Activated CD4-positive, alpha-beta memory T cell treated with anti-CD3 and anti-CD28 coated beads for 36 hours (primary cell): ENCODE results near the gene PLAAT4. TPM values are rescaled to one million over a fixed set of nuclear protein-coding genes. Genes with fewer than 3 reads are reported as not detected.
A peak's percentile ranks its signal among the peaks of the same experiment; 100 is the strongest.
"Not testable (repeated sequence)": the region's sequence is repeated elsewhere in the genome, so short reads cannot be mapped to it uniquely, and the experiment has no call there.

Experiments
- CTCF ChIA-PET: fragments of 350-600 bp; sonication (Branson Sonifier 250); formaldehyde crosslinking; loops from one replicate; lab custom pipeline; 2021; ENCODE audit warnings: antibody characterized with exemption, inconsistent platforms; lab: Charles Lee
- POLR2A ChIA-PET: fragments of 350-600 bp; sonication (Branson Sonifier 250); formaldehyde crosslinking; loops from one replicate; lab custom pipeline; 2021; ENCODE audit warnings: antibody characterized with exemption; lab: Charles Lee
- DNase-seq: peaks from one replicate; pipeline ENCODE4 v3.0.0-alpha.2; 2020
- H3K27ac Mint-ChIP-seq: one replicate; pipeline ENCODE4 v1.8.0; 2021; ENCODE audit warnings: mixed read lengths
- H3K27me3 Mint-ChIP-seq: one replicate; pipeline ENCODE4 v1.8.0; 2021; ENCODE audit warnings: mixed read lengths
- H3K36me3 Mint-ChIP-seq: one replicate; pipeline ENCODE4 v1.8.0; 2021; ENCODE audit warnings: mixed read lengths
- H3K4me1 Mint-ChIP-seq: one replicate; pipeline ENCODE4 v1.8.0; 2021; ENCODE audit warnings: low read depth, mixed read lengths
- H3K4me3 Mint-ChIP-seq: one replicate; pipeline ENCODE4 v1.8.0; 2021; ENCODE audit warnings: mild to moderate bottlenecking, mixed read lengths
- H3K9me3 Mint-ChIP-seq: one replicate; pipeline ENCODE4 v1.8.0; 2021; ENCODE audit warnings: mixed read lengths
- intact Hi-C: fragments of 100-400 bp; cut with micrococcal nuclease; formaldehyde crosslinking; loops from one replicate; pipeline ENCODE4 v1.15.1; 2023
- total RNA-seq, 2 experiments: library from RNA; stranded (reverse); gene quantifications; one replicate each; pipeline ENCODE4 v1.2.3, GENCODE V29; 2021

The PLAAT4 gene
- total RNA-seq, 2 experiments from 2014 or later = 35.7 to 36.3 TPM

DNA sequence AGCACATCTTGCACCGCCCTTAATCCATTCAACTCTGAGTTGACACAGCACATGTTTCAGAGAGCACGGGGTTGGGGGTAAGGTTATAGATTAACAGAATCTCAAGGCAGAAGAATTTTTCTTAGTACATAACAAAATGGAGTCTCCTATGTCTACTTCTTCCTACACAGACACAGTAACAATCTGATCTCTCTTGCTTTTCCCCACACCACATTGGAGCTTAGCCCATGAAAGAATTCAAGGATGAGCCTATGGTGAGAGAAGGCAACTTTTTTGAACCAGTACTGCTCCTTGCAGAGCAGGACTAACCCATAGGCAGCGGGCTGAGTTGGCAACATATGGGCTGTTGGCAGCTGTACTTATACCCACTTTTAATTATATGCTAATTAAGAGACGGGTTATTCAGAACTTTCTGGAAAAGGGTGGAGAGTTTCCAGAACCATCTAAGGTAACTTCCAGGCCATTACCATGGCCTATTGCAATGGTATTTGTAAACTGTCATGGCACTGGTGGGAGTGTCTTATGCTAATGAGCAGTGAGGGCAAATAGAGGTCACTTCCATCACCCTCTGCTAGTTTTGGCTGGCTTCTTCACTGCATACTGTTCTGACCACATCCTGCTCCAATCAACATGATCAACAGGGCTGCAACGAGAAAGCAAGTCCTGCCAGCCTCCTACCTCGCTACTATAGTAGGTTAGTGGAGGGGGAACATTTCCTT, 5.4 kb upstream of the PLAAT4 start:
- peak overlapping the region; percentile 40 for H3K4me3 Mint-ChIP-seq
- peak; percentile 76 for DNase-seq

DNA sequence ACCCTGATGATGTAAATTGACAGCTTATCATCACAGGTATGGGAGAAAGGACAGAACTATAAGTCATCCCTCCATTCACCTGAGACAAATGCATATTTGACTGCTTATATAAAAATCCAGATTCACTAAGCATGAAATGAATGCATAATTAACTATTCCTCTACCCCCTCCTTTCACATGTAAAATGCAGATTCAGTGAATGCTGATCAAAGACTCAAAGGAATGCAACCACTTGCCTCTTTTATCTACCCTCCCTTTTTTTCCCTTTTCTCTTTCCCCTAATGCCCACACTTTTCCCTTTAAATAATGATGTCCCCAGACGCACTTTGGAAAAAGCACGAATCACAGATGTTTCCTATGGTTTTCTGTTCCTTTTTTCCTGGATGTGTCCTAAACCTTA, 4.5 kb upstream of the PLAAT4 start:
- Mint-ChIP-seq H3K4me3 (no peak overlapping the region), H3K9me3 (no peaks in the 10 kb centered on the region), H3K4me1 (peaks cover 74% of the 10 kb centered on the region), H3K27me3 (no peaks in the 10 kb centered on the region), H3K27ac (peak overlapping the region; percentile 81), H3K36me3 (no peaks in the 10 kb centered on the region)
- no peak for DNase-seq
- POLR2A ChIA-PET = interaction anchor here (1.6 kb wide), 1 partner anchor 35 kb away, joined by 5 read pairs; no protein-coding TSS in a partner anchor
- intact Hi-C loops = no loop called here
- CTCF ChIA-PET = interaction anchor here (2.0 kb wide), 1 partner anchor 53 kb away, joined by 9 read pairs; no protein-coding TSS in a partner anchor

More for the DNA sequence above, 5.4 kb upstream of the PLAAT4 start:
- H3K27me3 Mint-ChIP-seq, H3K36me3 Mint-ChIP-seq, H3K9me3 Mint-ChIP-seq, CTCF ChIA-PET: not testable (repeated sequence)
- Mint-ChIP-seq H3K27ac (peak overlapping the region; percentile 81), H3K4me1 (peaks cover 66% of the 10 kb centered on the region)
- POLR2A ChIA-PET = interaction anchor here (1.6 kb wide), 1 partner anchor 36 kb away, joined by 5 read pairs; no protein-coding TSS in a partner anchor
- intact Hi-C loops = loop anchor here (1.0 kb wide), 1 partner anchor 36 kb away; no protein-coding TSS in a partner anchor

DNA sequence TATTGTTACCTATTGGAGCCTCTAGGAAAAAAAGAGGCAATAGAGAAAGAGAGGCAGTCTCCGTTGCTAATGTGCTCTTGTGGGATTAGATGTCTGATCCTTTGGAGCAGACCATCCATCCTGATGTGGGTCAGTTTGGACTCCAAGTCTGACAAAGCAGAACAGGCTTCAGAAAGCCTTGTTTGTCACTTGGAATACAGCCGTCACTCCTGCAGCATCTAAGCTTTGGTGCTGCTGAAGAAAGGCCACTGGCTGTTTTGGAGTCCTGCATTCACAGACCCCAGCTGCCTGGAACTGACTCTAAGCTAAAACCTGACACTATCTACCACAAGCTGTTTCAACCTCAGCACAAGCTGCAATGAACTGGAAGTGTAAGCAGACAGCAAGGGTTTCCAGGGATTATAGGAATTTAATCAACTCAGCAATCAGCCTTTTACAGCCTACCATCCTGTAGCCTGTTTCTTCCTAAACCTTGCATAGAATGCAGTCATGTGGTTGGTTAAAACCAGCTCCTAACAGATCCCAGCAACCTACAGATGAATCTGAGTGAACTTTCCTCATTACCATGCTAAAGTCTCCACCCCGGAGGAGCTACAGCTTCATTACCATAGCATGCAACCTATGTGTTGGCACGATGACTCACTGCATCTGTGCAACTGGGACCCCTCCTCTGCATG, 3.7 kb upstream of the PLAAT4 start:
- no peak overlapping the region for H3K4me3 Mint-ChIP-seq
- H3K27ac Mint-ChIP-seq = no peak overlapping the region
- intact Hi-C loops = no loop called here
- H3K36me3 Mint-ChIP-seq = no peaks in the 10 kb centered on the region
- no peaks in the 10 kb centered on the region for H3K9me3 Mint-ChIP-seq
- H3K27me3 Mint-ChIP-seq = no peaks in the 10 kb centered on the region
- no peak for DNase-seq
- CTCF ChIA-PET = interaction anchor here (0.6 to 2.0 kb wide), 3 partner anchors 35 to 106 kb away, joined by 3 to 9 read pairs (median 4); no protein-coding TSS in a partner anchor
- peaks cover 83% of the 10 kb centered on the region for H3K4me1 Mint-ChIP-seq
- POLR2A ChIA-PET = interaction anchor here (0.9 to 1.6 kb wide), 2 partner anchors 34 kb away, joined by 3 to 5 read pairs; no protein-coding TSS in a partner anchor

DNA sequence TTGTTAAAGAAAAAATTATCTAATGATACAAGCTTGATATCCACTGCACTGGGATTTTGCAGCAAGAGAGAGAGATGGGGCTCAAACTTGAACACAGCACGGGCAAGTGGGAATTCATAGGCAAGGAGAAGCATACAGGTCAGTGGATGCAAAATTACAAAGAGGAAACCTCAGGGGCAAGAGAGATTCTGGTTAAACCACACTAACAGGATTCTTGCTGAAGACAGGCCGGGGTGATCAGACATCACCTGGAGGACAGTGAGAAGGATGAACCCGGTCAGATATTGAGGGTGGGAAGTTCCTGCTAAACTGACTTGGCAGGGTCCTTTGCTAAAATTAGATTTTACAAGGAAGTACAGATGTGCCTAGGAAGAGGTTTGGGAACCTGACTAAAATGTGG, 2.5 kb upstream of the PLAAT4 start:
- POLR2A ChIA-PET = interaction anchor here (0.9 kb wide), 1 partner anchor 33 kb away, joined by 3 read pairs; no protein-coding TSS in a partner anchor
- Mint-ChIP-seq H3K9me3 (no peaks in the 10 kb centered on the region), H3K36me3 (no peaks in the 10 kb centered on the region), H3K27ac (peak overlapping the region; percentile 68), H3K4me1 (peaks cover 90% of the 10 kb centered on the region), H3K4me3 (no peak overlapping the region), H3K27me3 (no peaks in the 10 kb centered on the region)
- DNase-seq = no peak
- CTCF ChIA-PET = interaction anchor here (1.0 kb wide), 1 partner anchor 33 kb away, joined by 3 read pairs; no protein-coding TSS in a partner anchor
- intact Hi-C loops = no loop called here

DNA sequence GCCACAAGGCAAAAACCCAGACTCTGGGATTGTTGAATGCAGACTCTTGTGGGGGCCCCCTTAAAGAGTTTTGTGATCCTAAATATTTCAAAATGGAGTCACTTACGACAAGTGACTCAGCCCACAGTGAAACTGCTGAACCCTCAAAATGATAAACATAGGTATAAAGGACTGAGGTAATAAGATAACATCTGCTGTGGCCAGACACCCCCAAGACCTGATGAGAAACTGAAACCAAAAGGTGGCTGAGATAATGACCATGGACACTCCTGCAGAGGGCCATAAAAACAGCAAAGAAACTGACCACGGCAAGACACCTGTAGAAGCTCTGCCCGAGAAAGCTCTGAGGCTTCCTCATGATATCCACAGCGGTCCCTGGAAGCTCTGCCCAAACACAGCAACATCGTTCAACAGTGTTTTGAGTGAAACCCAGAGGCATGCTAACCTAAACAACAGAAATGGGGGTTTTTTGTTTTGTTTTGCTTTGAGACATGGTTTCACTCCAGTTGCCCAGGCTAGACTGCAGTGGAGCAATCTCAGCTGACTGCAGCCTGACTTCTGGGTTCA, 1.6 kb upstream of the PLAAT4 start:
- no peaks in the 10 kb centered on the region for H3K27me3 Mint-ChIP-seq
- H3K36me3 Mint-ChIP-seq = no peaks in the 10 kb centered on the region
- H3K4me3 Mint-ChIP-seq = peak overlapping the region; percentile 16
- CTCF ChIA-PET = interaction anchor here (0.5 kb wide), 1 partner anchor 17 kb away, joined by 3 read pairs; no protein-coding TSS in a partner anchor
- intact Hi-C loops = loop anchor here (1.0 to 5.0 kb wide), 5 partner anchors 18 to 147 kb away; partner anchors contain the start of genes PLAAT3 and RTN3
- H3K27ac Mint-ChIP-seq = peak overlapping the region; percentile 84
- peak; percentile 49 for DNase-seq
- no peaks in the 10 kb centered on the region for H3K9me3 Mint-ChIP-seq
- POLR2A ChIA-PET = interaction anchor here (0.6 to 2.6 kb wide), 2 partner anchors 16 to 20 kb away, joined by 3 to 7 read pairs; no protein-coding TSS in a partner anchor
- peaks cover 85% of the 10 kb centered on the region for H3K4me1 Mint-ChIP-seq

DNA sequence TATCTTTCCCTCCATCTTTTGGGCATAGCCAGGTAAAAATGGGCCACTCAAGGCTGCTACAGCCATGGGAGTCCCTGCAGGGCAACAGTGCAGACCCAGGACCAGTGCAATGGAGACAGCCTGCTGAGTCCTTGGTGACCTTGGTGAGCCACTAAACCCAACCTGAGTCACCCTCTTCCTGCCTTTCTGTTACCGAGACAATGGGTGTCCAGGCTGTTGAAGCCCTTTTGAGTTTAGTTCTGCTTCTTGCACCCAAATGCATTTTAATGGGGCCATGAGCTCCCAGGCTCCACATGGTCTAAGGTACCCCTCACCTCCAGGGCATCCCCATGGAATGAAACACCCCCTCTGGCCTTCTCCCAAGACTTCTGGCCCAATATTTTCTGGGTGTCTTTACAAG, 874 bp upstream of the PLAAT4 start:
- POLR2A ChIA-PET = interaction anchor here (2.4 to 2.6 kb wide), 2 partner anchors 15 to 31 kb away, joined by 7 to 22 read pairs; no protein-coding TSS in a partner anchor
- Mint-ChIP-seq H3K4me3 (peak overlapping the region; percentile 81), H3K27ac (peak overlapping the region; percentile 84), H3K4me1 (peaks cover 87% of the 10 kb centered on the region), H3K27me3 (no peaks in the 10 kb centered on the region), H3K9me3 (no peaks in the 10 kb centered on the region), H3K36me3 (no peaks in the 10 kb centered on the region)
- DNase-seq = peak; percentile 76
- intact Hi-C loops = loop anchor here (1.0 to 5.0 kb wide), 5 partner anchors 18 to 147 kb away; partner anchors contain the start of genes PLAAT3 and RTN3
- CTCF ChIA-PET = interaction anchor here (2.5 to 3.3 kb wide), 2 partner anchors 31 to 57 kb away, joined by 8 to 15 read pairs; no protein-coding TSS in a partner anchor

DNA sequence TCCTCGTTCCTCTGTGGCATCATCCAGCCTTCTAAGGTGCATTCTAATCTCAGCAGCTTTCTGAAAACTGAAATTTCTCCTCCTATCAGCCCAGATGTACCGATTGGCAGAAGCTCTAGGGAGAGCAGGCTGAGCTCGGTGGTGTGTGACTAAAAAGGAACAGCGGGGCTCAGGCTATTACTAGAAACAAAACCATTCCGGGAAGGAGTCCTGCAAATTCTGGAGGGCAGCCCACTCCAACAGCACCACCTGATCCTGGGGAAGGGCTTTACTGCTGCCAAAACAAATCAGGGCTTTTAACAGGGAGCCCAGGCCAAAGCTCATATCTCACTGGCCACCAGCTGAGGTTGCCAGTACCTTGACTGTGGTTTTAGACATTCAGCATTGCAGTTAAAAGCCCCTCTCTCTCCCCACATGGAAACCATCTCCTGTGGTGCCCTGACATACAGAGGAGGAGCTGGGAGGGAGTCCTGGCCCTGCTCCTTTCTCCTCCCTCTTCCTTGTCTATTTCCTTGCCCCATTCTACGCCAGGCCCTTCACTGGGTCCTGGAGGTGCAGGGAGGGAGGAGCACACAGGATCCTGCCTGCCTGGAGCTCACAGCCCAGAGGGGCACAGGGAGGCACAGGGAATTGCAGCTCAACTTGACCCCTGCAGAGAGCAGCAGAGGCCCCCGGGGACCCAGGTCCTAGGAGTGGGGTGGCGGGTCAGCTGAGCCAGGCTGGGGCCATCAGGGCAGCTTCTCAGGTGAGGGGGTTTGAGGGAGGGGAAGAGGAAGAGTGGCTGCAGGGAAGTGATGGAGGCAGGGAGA, 889 bp downstream of the PLAAT4 start:
- Mint-ChIP-seq H3K9me3 (no peaks in the 10 kb centered on the region), H3K4me3 (peak overlapping the region; percentile 81), H3K27ac (peak overlapping the region; percentile 84), H3K27me3 (no peaks in the 10 kb centered on the region), H3K36me3 (no peaks in the 10 kb centered on the region), H3K4me1 (peaks cover 81% of the 10 kb centered on the region)
- CTCF ChIA-PET = interaction anchor here (0.5 to 3.3 kb wide), 9 partner anchors 11 to 101 kb away, joined by 3 to 15 read pairs (median 5); no protein-coding TSS in a partner anchor
- intact Hi-C loops = loop anchor here (5.0 kb wide), 3 partner anchors 75 to 145 kb away; partner anchors contain the start of genes PLAAT3 and RTN3
- DNase-seq = peak; percentile 58
- POLR2A ChIA-PET = interaction anchor here (0.7 to 2.6 kb wide), 8 partner anchors 14 to 144 kb away, joined by 3 to 22 read pairs (median 6); partner anchors contain the start of gene RTN3

DNA sequence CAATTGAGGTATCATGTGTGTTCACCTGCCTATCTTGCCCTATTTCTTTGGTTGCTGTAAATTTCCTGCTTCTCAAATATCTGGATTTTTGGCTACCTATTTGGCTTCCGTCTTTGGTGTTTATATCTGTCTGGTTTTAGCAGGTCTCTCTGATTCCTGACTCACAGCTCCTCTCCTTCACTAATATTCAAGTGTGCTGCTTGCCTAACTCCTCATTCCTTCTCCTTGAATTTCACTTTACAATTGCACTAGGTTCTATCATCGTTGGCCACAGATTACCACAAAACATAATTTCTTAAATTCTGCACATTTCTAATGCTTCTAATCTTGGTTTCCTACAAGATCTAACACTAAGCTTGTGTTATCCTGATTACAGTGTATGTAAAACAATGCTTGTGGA, 5.9 kb downstream of the PLAAT4 start:
- H3K9me3 Mint-ChIP-seq, H3K27ac Mint-ChIP-seq, DNase-seq, intact Hi-C loops, H3K27me3 Mint-ChIP-seq, H3K4me3 Mint-ChIP-seq, POLR2A ChIA-PET, CTCF ChIA-PET: not testable (repeated sequence)
- peaks cover 14% of the 10 kb centered on the region for H3K36me3 Mint-ChIP-seq
- H3K4me1 Mint-ChIP-seq = peaks cover 36% of the 10 kb centered on the region

DNA sequence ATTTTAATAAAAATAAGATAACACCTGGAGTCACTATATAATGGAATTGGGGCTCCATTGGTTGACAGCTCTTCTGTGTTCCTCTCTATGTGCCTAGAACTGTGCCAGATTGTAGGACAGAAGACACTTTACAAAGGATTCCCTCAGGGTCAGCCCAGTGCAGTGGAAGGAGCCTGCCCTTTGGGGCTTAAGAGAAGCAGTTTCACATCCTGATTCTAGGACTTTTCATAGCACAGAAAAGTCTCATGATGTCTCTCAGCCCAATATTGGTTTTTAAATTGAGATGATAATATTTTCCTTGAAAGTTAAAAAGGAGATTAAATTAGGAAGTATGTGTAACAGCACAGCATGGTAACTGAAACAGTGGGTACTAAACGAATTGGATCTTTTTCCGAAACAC, 7.1 kb downstream of the PLAAT4 start:
- ChIA-PET CTCF (interaction anchor here (0.9 kb wide), 1 partner anchor 65 kb away, joined by 3 read pairs; no protein-coding TSS in a partner anchor), POLR2A (interaction anchor here (0.6 kb wide), 1 partner anchor 8 kb away, joined by 3 read pairs; no protein-coding TSS in a partner anchor)
- Mint-ChIP-seq H3K27me3 (no peaks in the 10 kb centered on the region), H3K27ac (no peak overlapping the region), H3K9me3 (no peaks in the 10 kb centered on the region), H3K36me3 (peaks cover 14% of the 10 kb centered on the region), H3K4me3 (no peak overlapping the region), H3K4me1 (peaks cover 23% of the 10 kb centered on the region)
- intact Hi-C loops = no loop called here
- DNase-seq = no peak

DNA sequence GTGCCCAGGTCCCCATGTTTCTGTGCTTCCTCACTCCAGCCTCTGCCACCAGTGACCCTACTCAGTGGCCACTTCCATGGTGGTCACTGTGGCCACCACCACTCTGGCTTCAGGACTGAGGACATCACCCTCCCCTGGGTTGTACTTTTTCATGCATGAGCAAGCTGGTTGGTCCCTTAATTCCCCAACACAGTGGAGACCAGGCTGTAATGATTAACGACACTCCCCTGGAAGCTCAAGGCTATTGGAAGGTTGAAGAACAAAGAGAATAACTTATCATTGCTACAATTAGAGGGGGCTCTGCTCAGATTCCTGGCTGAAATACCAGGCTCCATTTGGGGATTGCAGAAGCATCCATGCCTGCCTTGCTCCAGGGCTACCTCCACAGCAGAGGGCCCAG, 10.5 kb downstream of the PLAAT4 start:
- DNase-seq = no peak
- Mint-ChIP-seq H3K4me1 (peaks cover 19% of the 10 kb centered on the region), H3K36me3 (peaks cover 14% of the 10 kb centered on the region), H3K9me3 (no peaks in the 10 kb centered on the region), H3K27ac (no peak overlapping the region), H3K27me3 (no peaks in the 10 kb centered on the region), H3K4me3 (no peak overlapping the region)
- ChIA-PET POLR2A (no interaction called here), CTCF (no interaction called here)
- intact Hi-C loops = no loop called here

DNA sequence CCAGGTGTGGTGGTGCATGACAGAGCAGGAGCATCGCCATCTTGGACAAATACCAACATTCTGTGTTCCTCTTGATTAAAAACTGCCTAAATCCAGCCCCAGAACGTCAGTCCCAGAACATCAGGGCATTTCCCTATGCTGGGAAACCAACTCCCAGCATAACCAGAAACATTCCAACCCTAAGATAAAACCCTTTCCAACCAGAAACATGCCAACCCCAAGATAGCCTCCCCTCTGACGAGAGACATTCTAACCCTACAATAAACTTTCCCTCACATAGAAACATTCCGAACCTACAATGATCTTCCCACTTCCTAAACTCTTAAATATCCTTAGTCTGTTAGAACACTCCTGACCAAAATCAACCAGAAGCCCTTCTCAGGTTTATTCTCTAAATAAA, 11.6 kb downstream of the PLAAT4 start:
- no peak overlapping the region for H3K27ac Mint-ChIP-seq
- H3K27me3 Mint-ChIP-seq = no peaks in the 10 kb centered on the region
- ChIA-PET CTCF (no interaction called here), POLR2A (no interaction called here)
- DNase-seq = no peak
- H3K9me3 Mint-ChIP-seq = no peaks in the 10 kb centered on the region
- intact Hi-C loops = no loop called here
- H3K36me3 Mint-ChIP-seq = peaks cover 14% of the 10 kb centered on the region
- peaks cover 21% of the 10 kb centered on the region for H3K4me1 Mint-ChIP-seq
- H3K4me3 Mint-ChIP-seq = no peak overlapping the region
